ENCODE results near the gene FOXC2. TPM values are rescaled to one million over a fixed set of nuclear protein-coding genes. Genes with fewer than 3 reads are reported as not detected.
A peak's percentile ranks its signal among the peaks of the same experiment; 100 is the strongest.

Gene FOXC2
- total RNA-seq, 1 experiment from 2014 or later = 3.0 TPM

GRCh38 chr16:86593913-86594620, 27.4 kb downstream of the FOXC2 start:
- Histone ChIP-seq H3K4me3 (no peak overlapping the region), H3K9me3 (replicated peaks) (no peaks in the 10 kb centered on the region), H3K27me3 (no peaks in the 10 kb centered on the region), H3K27ac (no peak overlapping the region), H3K4me1 (no peaks in the 10 kb centered on the region), H3K36me3 (no peaks in the 10 kb centered on the region)
- DNase-seq = no peak

- Histone ChIP-seq H3K4me1 (no peaks in the 10 kb centered on the region), H3K27me3 (no peaks in the 10 kb centered on the region), H3K9me3 (replicated peaks) (no peaks in the 10 kb centered on the region), H3K36me3 (no peaks in the 10 kb centered on the region), H3K4me3 (no peak overlapping the region), H3K27ac (no peak overlapping the region)
- no peak for DNase-seq
Measured at GRCh38 chr16:86594721-86595120, 28.1 kb downstream of the FOXC2 start.

- H3K27me3 ChIP-seq = no peaks in the 10 kb centered on the region
- no peaks in the 10 kb centered on the region for H3K9me3 ChIP-seq (replicated peaks)
- H3K4me3 ChIP-seq = no peak overlapping the region
- DNase-seq = no peak
- H3K27ac ChIP-seq = no peak overlapping the region
- no peaks in the 10 kb centered on the region for H3K36me3 ChIP-seq
- H3K4me1 ChIP-seq = no peaks in the 10 kb centered on the region
Measured at GRCh38 chr16:86595983-86596605, 29.5 kb downstream of the FOXC2 start.

- no peak for DNase-seq
- Histone ChIP-seq H3K36me3 (no peaks in the 10 kb centered on the region), H3K4me3 (no peak overlapping the region), H3K27ac (no peak overlapping the region), H3K4me1 (no peaks in the 10 kb centered on the region), H3K27me3 (no peaks in the 10 kb centered on the region), H3K9me3 (replicated peaks) (no peaks in the 10 kb centered on the region)
Measured at GRCh38 chr16:86597126-86597879, 30.7 kb downstream of the FOXC2 start.

GRCh38 chr16:86597880-86598606, 31.4 kb downstream of the FOXC2 start:
- no peak overlapping the region for H3K27ac ChIP-seq
- no peaks in the 10 kb centered on the region for H3K36me3 ChIP-seq
- no peaks in the 10 kb centered on the region for H3K27me3 ChIP-seq
- H3K4me3 ChIP-seq = no peak overlapping the region
- no peaks in the 10 kb centered on the region for H3K9me3 ChIP-seq (replicated peaks)
- DNase-seq = peak in 1 of 2 experiments; percentile 34
- no peaks in the 10 kb centered on the region for H3K4me1 ChIP-seq

- Histone ChIP-seq H3K9me3 (replicated peaks) (no peaks in the 10 kb centered on the region), H3K27me3 (no peaks in the 10 kb centered on the region), H3K4me1 (no peaks in the 10 kb centered on the region), H3K4me3 (no peak overlapping the region), H3K27ac (no peak overlapping the region), H3K36me3 (no peaks in the 10 kb centered on the region)
- no peak for DNase-seq
Measured at GRCh38 chr16:86598607-86599565, 32.3 kb downstream of the FOXC2 start.

GRCh38 chr16:86601356-86601755, 34.7 kb downstream of the FOXC2 start:
- Histone ChIP-seq H3K27ac (no peak overlapping the region), H3K4me1 (no peaks in the 10 kb centered on the region), H3K36me3 (no peaks in the 10 kb centered on the region), H3K27me3 (no peaks in the 10 kb centered on the region), H3K9me3 (replicated peaks) (no peaks in the 10 kb centered on the region), H3K4me3 (no peak overlapping the region)
- no peak for DNase-seq

GRCh38 chr16:86602521-86602920, 35.9 kb downstream of the FOXC2 start:
- Histone ChIP-seq H3K27me3 (no peaks in the 10 kb centered on the region), H3K9me3 (replicated peaks) (no peaks in the 10 kb centered on the region), H3K27ac (no peak overlapping the region), H3K36me3 (no peaks in the 10 kb centered on the region), H3K4me1 (no peaks in the 10 kb centered on the region), H3K4me3 (no peak overlapping the region)
- no peak for DNase-seq

GRCh38 chr16:86604436-86605193, 38.0 kb downstream of the FOXC2 start:
- Histone ChIP-seq H3K9me3 (replicated peaks) (no peaks in the 10 kb centered on the region), H3K4me1 (peaks cover 4% of the 10 kb centered on the region; the same call in 1 of the 2 replicates), H3K27me3 (no peaks in the 10 kb centered on the region), H3K36me3 (no peaks in the 10 kb centered on the region), H3K4me3 (no peak overlapping the region), H3K27ac (no peak overlapping the region)
- no peak for DNase-seq

- peaks cover 4% of the 10 kb centered on the region; the same call in 1 of the 2 replicates for H3K4me1 ChIP-seq
Measured at GRCh38 chr16:86605950-86606349, 39.3 kb downstream of the FOXC2 start.

GRCh38 chr16:86608301-86608747, 41.7 kb downstream of the FOXC2 start:
- DNase-seq = no peak
- H3K27me3 ChIP-seq = no peaks in the 10 kb centered on the region
- peaks cover 4% of the 10 kb centered on the region; the same call in 1 of the 2 replicates for H3K4me1 ChIP-seq
- H3K4me3 ChIP-seq = no peak overlapping the region
- no peaks in the 10 kb centered on the region for H3K9me3 ChIP-seq (replicated peaks)
- no peak overlapping the region for H3K27ac ChIP-seq
- no peaks in the 10 kb centered on the region for H3K36me3 ChIP-seq

More at GRCh38 chr16:86605950-86606349, 39.3 kb downstream of the FOXC2 start:
- Histone ChIP-seq H3K4me3 (no peak overlapping the region), H3K36me3 (no peaks in the 10 kb centered on the region), H3K27me3 (no peaks in the 10 kb centered on the region), H3K9me3 (replicated peaks) (no peaks in the 10 kb centered on the region), H3K27ac (no peak overlapping the region)
- DNase-seq = no peak

GRCh38 chr16:86609115-86609514, 42.5 kb downstream of the FOXC2 start:
- Histone ChIP-seq H3K4me1 (peaks cover 4% of the 10 kb centered on the region; the same call in 1 of the 2 replicates), H3K27me3 (no peaks in the 10 kb centered on the region), H3K27ac (peak overlapping the region; percentile 57), H3K4me3 (peak overlapping the region; percentile 22), H3K9me3 (replicated peaks) (no peaks in the 10 kb centered on the region), H3K36me3 (no peaks in the 10 kb centered on the region)
- peak; percentile 9 to 12 for DNase-seq

GRCh38 chr16:86609661-86610060, 43.0 kb downstream of the FOXC2 start:
- Histone ChIP-seq H3K27ac (peak overlapping the region; percentile 57), H3K9me3 (replicated peaks) (no peaks in the 10 kb centered on the region), H3K4me3 (peak overlapping the region; percentile 22), H3K4me1 (peaks cover 4% of the 10 kb centered on the region; the same call in 1 of the 2 replicates), H3K27me3 (no peaks in the 10 kb centered on the region), H3K36me3 (no peaks in the 10 kb centered on the region)
- DNase-seq = no peak

Data from SJCRH30 (cell line).